Mesenteric fat pad (tissue), 1 donor: ENCODE measurements around the gene PVALEF. TPM values are rescaled to one million over a fixed set of nuclear protein-coding genes. Genes with fewer than 3 reads are reported as not detected.
"Not testable (repeated sequence)": the region's sequence is repeated elsewhere in the genome, so short reads cannot be mapped to it uniquely, and the experiment has no call there.

Experiments used
- DNase-seq: peaks from one replicate; pipeline ENCODE4 v3.0.0-alpha.2; 2020; ENCODE audit warnings: low spot score
- total RNA-seq: library from RNA; stranded (reverse); fragmentation: NEBNext Ultra II Directional; extraction: Animal tissue kit (Norgen Biotek cat#: 25700); gene quantifications from one replicate; pipeline ENCODE4 v1.2.1, GENCODE V29; 2021
- donor health status: DM: yes; HTN: yes; CAD: no.

Gene PVALEF
- total RNA-seq, 1 donor from 2014 or later: not detected

GRCh38 chr17:81210868-81211267 lies 45.6 kb downstream of the PVALEF start:
- no peak for DNase-seq

- DNase-seq: no peak
These were observed 47.1 kb downstream of the PVALEF start for GRCh38 chr17:81212365-81212764.

GRCh38 chr17:81213978-81214377 lies 48.7 kb downstream of the PVALEF start:
- DNase-seq: no peak

GRCh38 chr17:81217491-81217890 lies 52.2 kb downstream of the PVALEF start:
- DNase-seq: no peak

GRCh38 chr17:81218459-81218858 lies 53.2 kb downstream of the PVALEF start:
- DNase-seq: no peak

- no peak for DNase-seq
These were observed 53.7 kb downstream of the PVALEF start for GRCh38 chr17:81218991-81219390.

- DNase-seq: no peak
These were observed 54.3 kb downstream of the PVALEF start for GRCh38 chr17:81219476-81220180.

GRCh38 chr17:81221371-81221841 lies 56.1 kb downstream of the PVALEF start:
- DNase-seq: no peak

GRCh38 chr17:81221842-81222619 lies 56.7 kb downstream of the PVALEF start:
- no peak for DNase-seq

GRCh38 chr17:81222620-81222905 lies 57.3 kb downstream of the PVALEF start:
- no peak for DNase-seq

- peak; percentile 100 for DNase-seq
These were observed 57.8 kb downstream of the PVALEF start, which contains the start of gene CEP131 for GRCh38 chr17:81222906-81223761. Gene CEP131 (minus strand): TSS chr17:81222965. CDS start chr17:81220056, 2,909 bp downstream.

- DNase-seq: no peak
These were observed 58.4 kb downstream of the PVALEF start for GRCh38 chr17:81223762-81224130.

GRCh38 chr17:81227630-81228029 lies 62.3 kb downstream of the PVALEF start:
- DNase-seq: not testable (repeated sequence)

GRCh38 chr17:81228420-81228819 lies 63.1 kb downstream of the PVALEF start:
- no peak for DNase-seq

GRCh38 chr17:81228834-81229665 lies 63.7 kb downstream of the PVALEF start:
- DNase-seq: no peak

- no peak for DNase-seq
These were observed 64.3 kb downstream of the PVALEF start for GRCh38 chr17:81229666-81229920.

GRCh38 chr17:81230043-81230820 lies 64.9 kb downstream of the PVALEF start:
- no peak for DNase-seq

GRCh38 chr17:81231121-81231645 lies 65.9 kb downstream of the PVALEF start:
- DNase-seq: no peak

- DNase-seq: no peak
These were observed 66.7 kb downstream of the PVALEF start for GRCh38 chr17:81231766-81232581.
